Vagina (tissue), 2 donors: ENCODE data around the gene CTBP2. TPM values are rescaled to one million over a fixed set of nuclear protein-coding genes. Genes with fewer than 3 reads are reported as not detected.

ENCODE experiments used
- DNase-seq, 2 donors: peaks; one replicate each; pipeline ENCODE4 v3.0.0-alpha.2; 2017; ENCODE audit errors: extremely low spot score in 2 of 2
- H3K27ac ChIP-seq: fragments of 200-600 bp; sonication (generic); one replicate; pipeline ENCODE4 v1.5.1; 2019
- H3K27me3 ChIP-seq: fragments of 200-600 bp; sonication (generic); one replicate; pipeline ENCODE4 v1.5.1; 2019
- H3K36me3 ChIP-seq, 2 donors: fragments of 200-600 bp; sonication (generic); one replicate each; pipeline ENCODE4 v1.5.1; 2017 to 2019
- H3K4me1 ChIP-seq: fragments of 200-600 bp; sonication (generic); one replicate; pipeline ENCODE4 v1.5.1; 2019
- H3K4me3 ChIP-seq, 2 donors: fragments of 200-600 bp; sonication (generic); 1 replicate in 1 of 2; 2 replicates in 1 of 2; pipeline ENCODE4 v1.5.1; 2016 to 2019
- H3K9me3 ChIP-seq: fragments of 200-600 bp; sonication (generic); one replicate; pipeline ENCODE4 v1.5.1; 2019
- CTCF ChIP-seq, 3 experiments: fragments of 450-650 bp in 2 of 3; fragments of 200-600 bp in 1 of 3; sonication (generic) in 1 of 3; IDR thresholded peaks; one replicate each; pipeline ENCODE4 v1.5.1; 2017 to 2019; ENCODE audit warnings: antibody characterized with exemption in 3 of 3, mild to moderate bottlenecking in 2 of 3, moderate library complexity in 2 of 3
- POLR2A ChIP-seq, 2 donors: fragments of 450-650 bp; IDR thresholded peaks; one replicate each; pipeline ENCODE4 v1.6.1; 2017; ENCODE audit warnings: antibody characterized with exemption in 2 of 2, mild to moderate bottlenecking in 2 of 2, moderate library complexity in 2 of 2
- POLR2AphosphoS5 ChIP-seq, 2 donors: sonication (generic); formaldehyde crosslinking; IDR thresholded peaks; one replicate each; pipeline ENCODE4 v1.9.0; 2017; ENCODE audit warnings: antibody characterized with exemption in 2 of 2, mild to moderate bottlenecking in 2 of 2, low read depth in 1 of 2; ENCODE audit not compliant: insufficient read depth in 1 of 2
- intact Hi-C: fragments of 100-400 bp; cut with DNase I; formaldehyde crosslinking; loops from one replicate; pipeline ENCODE4 v1.15.1; 2023
- total RNA-seq: library from RNA; depleted of rRNA; stranded (reverse); fragments of >200 nt; gene quantifications from one replicate; pipeline ENCODE4 v1.2.3, GENCODE V29; 2016

The CTBP2 gene
- total RNA-seq, 1 donor from 2014 or later = 74.4 TPM

GRCh38 chr10:125071008-125071407 lies 89.4 kb downstream of the CTBP2 start:
- no peak for DNase-seq
- intact Hi-C loops = no loop called here
- Histone ChIP-seq H3K4me3 (no peak overlapping the region), H3K36me3 (peaks cover 0 to 7% of the 10 kb centered on the region in 2 donors), H3K4me1 (peaks cover 21% of the 10 kb centered on the region), H3K27ac (no peak overlapping the region), H3K27me3 (no peaks in the 10 kb centered on the region), H3K9me3 (no peaks in the 10 kb centered on the region)
- TF ChIP-seq POLR2A (IDR thresholded peaks at IDR 0.05) = no peak
- no peak for TF ChIP-seq POLR2AphosphoS5 (IDR thresholded peaks at IDR 0.05; ENCODE audit: insufficient read depth in 1 of 2, low read depth in 1 of 2)
- no peak for TF ChIP-seq CTCF (IDR thresholded peaks at IDR 0.05)

GRCh38 chr10:125068406-125068805 lies 92.0 kb downstream of the CTBP2 start:
- H3K27ac ChIP-seq = no peak overlapping the region
- no peak for DNase-seq
- no peak for TF ChIP-seq CTCF (IDR thresholded peaks at IDR 0.05)
- TF ChIP-seq POLR2A (IDR thresholded peaks at IDR 0.05) = no peak
- no peak for TF ChIP-seq POLR2AphosphoS5 (IDR thresholded peaks at IDR 0.05; ENCODE audit: insufficient read depth in 1 of 2, low read depth in 1 of 2)
- H3K9me3 ChIP-seq = no peaks in the 10 kb centered on the region
- no peaks in the 10 kb centered on the region for H3K27me3 ChIP-seq
- intact Hi-C loops = no loop called here
- H3K4me3 ChIP-seq = no peak overlapping the region
- H3K36me3 ChIP-seq = peaks cover 0 to 7% of the 10 kb centered on the region in 2 donors
- peaks cover 47% of the 10 kb centered on the region for H3K4me1 ChIP-seq

- H3K27me3 ChIP-seq = no peaks in the 10 kb centered on the region
- no peaks in the 10 kb centered on the region for H3K9me3 ChIP-seq
- H3K4me3 ChIP-seq = no peak overlapping the region
- DNase-seq = no peak
- H3K36me3 ChIP-seq = peaks cover 0 to 1% of the 10 kb centered on the region in 2 donors
- H3K4me1 ChIP-seq = peaks cover 53% of the 10 kb centered on the region
- TF ChIP-seq POLR2A (IDR thresholded peaks at IDR 0.05) (no peak), CTCF (IDR thresholded peaks at IDR 0.05) (no peak), POLR2AphosphoS5 (IDR thresholded peaks at IDR 0.05; ENCODE audit: insufficient read depth in 1 of 2, low read depth in 1 of 2) (no peak)
- intact Hi-C loops = no loop called here
- no peak overlapping the region for H3K27ac ChIP-seq
Observed at GRCh38 chr10:125067764-125068163, 92.6 kb downstream of the CTBP2 start.

GRCh38 chr10:125066764-125067450 lies 93.5 kb downstream of the CTBP2 start:
- H3K9me3 ChIP-seq = no peaks in the 10 kb centered on the region
- peaks cover 62% of the 10 kb centered on the region for H3K4me1 ChIP-seq
- intact Hi-C loops = no loop called here
- no peak overlapping the region for H3K4me3 ChIP-seq
- no peak for DNase-seq
- H3K36me3 ChIP-seq = no peaks in the 10 kb centered on the region
- H3K27me3 ChIP-seq = no peaks in the 10 kb centered on the region
- no peak overlapping the region for H3K27ac ChIP-seq
- TF ChIP-seq POLR2A (IDR thresholded peaks at IDR 0.05) (no peak), CTCF (IDR thresholded peaks at IDR 0.05) (no peak), POLR2AphosphoS5 (IDR thresholded peaks at IDR 0.05; ENCODE audit: insufficient read depth in 1 of 2, low read depth in 1 of 2) (no peak)
